Endothelial cell (in vitro differentiated cells): ENCODE results near the gene PNMA3. TPM values are rescaled to one million over a fixed set of nuclear protein-coding genes. Genes with fewer than 3 reads are reported as not detected.

ENCODE experiments used
- DNase-seq: peaks from one replicate; pipeline ENCODE4 v3.0.0; 2021; ENCODE audit warnings: low spot score
- H3K27ac Mint-ChIP-seq: one replicate; pipeline ENCODE4 v1.8.0; 2021; ENCODE audit warnings: mixed read lengths, inconsistent platforms; ENCODE audit not compliant: unreplicated experiment
- H3K27me3 Mint-ChIP-seq: one replicate; pipeline ENCODE4 v1.8.0; 2021; ENCODE audit warnings: mild to moderate bottlenecking, moderate library complexity, mixed read lengths, inconsistent platforms; ENCODE audit not compliant: unreplicated experiment
- H3K36me3 Mint-ChIP-seq: one replicate; pipeline ENCODE4 v1.8.0; 2021; ENCODE audit warnings: mild to moderate bottlenecking, low read depth, mixed read lengths, inconsistent platforms; ENCODE audit not compliant: unreplicated experiment
- H3K4me1 Mint-ChIP-seq: one replicate; pipeline ENCODE4 v1.8.0; 2021; ENCODE audit warnings: mild to moderate bottlenecking, mixed read lengths, inconsistent platforms; ENCODE audit not compliant: unreplicated experiment
- H3K4me3 Mint-ChIP-seq: one replicate; pipeline ENCODE4 v1.8.0; 2021; ENCODE audit warnings: mild to moderate bottlenecking, mixed read lengths, inconsistent platforms; ENCODE audit not compliant: unreplicated experiment
- H3K9me3 Mint-ChIP-seq: one replicate; pipeline ENCODE4 v1.8.0; 2021; ENCODE audit warnings: mixed read lengths, inconsistent platforms; ENCODE audit not compliant: unreplicated experiment
- CTCF ChIP-seq: fragments of 200-600 bp; sonication (generic); IDR thresholded peaks from one replicate; pipeline ENCODE4 v1.5.0; 2021; ENCODE audit warnings: antibody characterized with exemption; ENCODE audit not compliant: unreplicated experiment
- total RNA-seq: library from RNA; stranded (reverse); fragmentation: NEBNext Ultra II Directional; extraction: Animal tissue kit (Norgen Biotek cat#: 25700); gene quantifications from one replicate; pipeline ENCODE4 v1.2.1, GENCODE V29; 2021; ENCODE audit not compliant: unreplicated experiment

PNMA3 gene
- total RNA-seq, 1 donor from 2014 or later = 1.4 TPM

GRCh38 chrX:153057281-153057680, 1.0 kb downstream of the PNMA3 start:
- no peak for TF ChIP-seq CTCF
- no peaks in the 10 kb centered on the region for H3K36me3 Mint-ChIP-seq
- H3K27ac Mint-ChIP-seq = no peak overlapping the region
- H3K9me3 Mint-ChIP-seq = no peaks in the 10 kb centered on the region
- no peaks in the 10 kb centered on the region for H3K4me1 Mint-ChIP-seq
- H3K4me3 Mint-ChIP-seq = no peak overlapping the region
- DNase-seq = no peak
- H3K27me3 Mint-ChIP-seq = peaks cover 7% of the 10 kb centered on the region

DNA sequence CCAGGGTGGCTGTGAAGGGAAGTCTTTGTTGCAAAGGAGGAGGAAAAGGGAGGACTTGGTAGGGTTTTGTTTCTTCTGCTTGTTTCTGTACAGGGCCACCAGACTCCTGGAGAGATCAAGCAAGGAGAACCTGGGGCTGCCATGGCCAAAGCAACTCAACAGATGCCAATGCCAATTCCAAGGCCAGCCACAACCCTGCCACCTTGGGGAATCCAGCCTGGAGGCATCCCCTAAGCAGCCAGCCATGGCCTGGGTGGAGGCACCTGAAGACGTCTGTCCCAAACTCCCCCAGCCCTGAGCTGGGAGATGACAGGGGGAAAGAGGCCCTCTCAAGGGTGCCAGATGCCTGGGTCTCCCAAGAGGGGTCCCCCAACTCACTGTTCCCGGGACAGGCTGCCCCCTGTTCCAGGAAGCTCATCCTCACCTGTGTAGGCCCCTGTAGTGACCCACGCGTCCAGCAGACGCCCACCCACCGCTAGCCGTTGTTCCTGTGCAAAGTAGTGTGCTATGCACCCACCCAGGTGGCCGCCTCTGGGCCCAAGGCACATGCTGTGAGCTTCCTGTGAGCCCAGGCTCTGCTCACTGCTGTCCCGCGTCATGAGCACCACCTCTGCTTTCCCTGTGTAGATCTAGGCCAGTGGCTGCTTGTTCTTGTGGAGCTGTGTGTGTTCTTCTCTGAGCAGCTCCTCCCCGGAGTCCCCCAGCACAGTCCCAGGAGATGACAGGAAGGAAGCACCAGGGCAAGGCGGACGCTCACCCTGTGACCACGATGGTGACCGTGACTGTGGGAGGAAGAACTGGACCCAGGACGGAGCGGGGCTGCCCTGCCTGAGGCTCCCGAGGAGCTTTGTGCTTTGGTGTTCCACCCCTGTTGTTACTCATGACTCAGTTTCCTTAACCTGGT, 3.2 kb downstream of the PNMA3 start:
- H3K4me3 Mint-ChIP-seq = no peak overlapping the region
- no peak for DNase-seq
- H3K36me3 Mint-ChIP-seq = no peaks in the 10 kb centered on the region
- H3K9me3 Mint-ChIP-seq = no peaks in the 10 kb centered on the region
- peaks cover 7% of the 10 kb centered on the region for H3K27me3 Mint-ChIP-seq
- no peak for TF ChIP-seq CTCF
- H3K27ac Mint-ChIP-seq = no peak overlapping the region
- H3K4me1 Mint-ChIP-seq = no peaks in the 10 kb centered on the region

- DNase-seq = no peak
- H3K4me1 Mint-ChIP-seq = no peaks in the 10 kb centered on the region
- no peak overlapping the region for H3K4me3 Mint-ChIP-seq
- peaks cover 7% of the 10 kb centered on the region for H3K27me3 Mint-ChIP-seq
- no peak overlapping the region for H3K27ac Mint-ChIP-seq
- H3K36me3 Mint-ChIP-seq = no peaks in the 10 kb centered on the region
- no peak for TF ChIP-seq CTCF
- H3K9me3 Mint-ChIP-seq = no peaks in the 10 kb centered on the region
Observed at GRCh38 chrX:153060095-153060445, 3.8 kb downstream of the PNMA3 start.

GRCh38 chrX:153061732-153062131, 5.5 kb downstream of the PNMA3 start:
- Mint-ChIP-seq H3K9me3 (no peaks in the 10 kb centered on the region), H3K27me3 (peaks cover 6% of the 10 kb centered on the region), H3K27ac (no peak overlapping the region), H3K4me3 (no peak overlapping the region), H3K4me1 (no peaks in the 10 kb centered on the region), H3K36me3 (no peaks in the 10 kb centered on the region)
- no peak for TF ChIP-seq CTCF
- DNase-seq = no peak

DNA sequence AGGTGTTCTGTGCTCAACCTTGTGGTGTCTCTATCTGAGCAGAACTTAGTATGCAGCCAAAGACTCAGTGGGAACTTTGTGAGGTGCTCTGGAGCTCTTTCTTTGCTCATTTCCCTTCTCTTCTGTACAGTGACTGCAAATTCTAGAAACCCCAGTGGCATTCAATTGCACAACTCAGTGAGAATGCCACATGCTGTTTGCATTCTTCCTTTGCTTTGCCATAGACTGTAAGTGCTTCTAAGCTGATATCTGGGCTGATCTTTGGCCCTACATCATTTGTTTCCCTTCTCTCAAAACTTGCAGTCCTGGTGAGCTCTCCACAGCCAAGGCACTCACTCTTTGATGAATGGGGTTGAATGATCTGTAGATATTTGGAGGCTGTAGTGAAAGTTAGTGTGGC, 7.0 kb downstream of the PNMA3 start:
- H3K27me3 Mint-ChIP-seq = peaks cover 2% of the 10 kb centered on the region
- H3K36me3 Mint-ChIP-seq = no peaks in the 10 kb centered on the region
- no peak for TF ChIP-seq CTCF
- H3K27ac Mint-ChIP-seq = no peak overlapping the region
- no peaks in the 10 kb centered on the region for H3K4me1 Mint-ChIP-seq
- DNase-seq = no peak
- no peaks in the 10 kb centered on the region for H3K9me3 Mint-ChIP-seq
- no peak overlapping the region for H3K4me3 Mint-ChIP-seq
